ENCODE results near the gene RAB3GAP1.

Gene RAB3GAP1

DNA sequence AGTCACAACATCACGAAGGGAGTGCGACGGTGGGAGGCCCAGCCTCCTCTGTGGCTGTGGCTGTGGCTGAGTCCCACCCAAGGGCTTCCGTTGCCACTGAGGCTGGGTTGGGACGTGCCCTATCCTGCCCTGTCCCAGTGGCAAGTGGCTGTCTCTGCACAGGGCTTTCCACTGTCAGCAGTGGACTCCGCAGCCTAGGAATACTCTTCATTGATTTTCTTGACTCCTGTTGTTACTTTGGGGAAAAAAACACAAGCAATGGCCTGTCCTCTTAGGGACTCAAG, 122.7 kb downstream of the RAB3GAP1 start:
- TF ChIP-seq CTCF (IDR thresholded peaks at IDR 0.05; ENCODE audit: low read depth, low read length) = no peak

GRCh38 chr2:135175177-135175576, 123.1 kb downstream of the RAB3GAP1 start:
- TF ChIP-seq CTCF (IDR thresholded peaks at IDR 0.05; ENCODE audit: low read depth, low read length) = no peak
- H3K4me3 ChIP-seq (ENCODE audit: low read depth, low read length) = no peak overlapping the region

More for the DNA sequence above, 122.7 kb downstream of the RAB3GAP1 start:
- H3K4me3 ChIP-seq (ENCODE audit: low read depth, low read length) = no peak overlapping the region

DNA sequence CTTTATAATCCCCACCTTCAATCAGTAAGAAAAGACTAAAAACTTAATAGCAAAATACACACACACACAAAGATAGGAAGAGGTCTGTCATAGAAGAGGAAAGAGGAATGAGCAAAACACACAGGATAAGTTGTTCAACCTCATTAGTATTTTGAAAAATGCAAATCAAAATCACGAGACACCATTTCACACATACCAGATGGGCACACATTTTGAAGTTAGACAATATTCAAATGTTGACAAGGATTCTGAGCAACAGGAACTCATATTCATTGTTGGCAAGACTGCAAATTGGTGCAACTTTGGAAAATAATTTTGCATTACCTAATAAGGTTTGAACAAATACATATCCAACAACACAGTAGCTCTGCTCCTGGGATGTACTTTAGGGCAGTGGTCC, 127.6 kb downstream of the RAB3GAP1 start:
- TF ChIP-seq CTCF (IDR thresholded peaks at IDR 0.05; ENCODE audit: low read depth, low read length) = no peak
- H3K4me3 ChIP-seq (ENCODE audit: low read depth, low read length) = no peak overlapping the region

DNA sequence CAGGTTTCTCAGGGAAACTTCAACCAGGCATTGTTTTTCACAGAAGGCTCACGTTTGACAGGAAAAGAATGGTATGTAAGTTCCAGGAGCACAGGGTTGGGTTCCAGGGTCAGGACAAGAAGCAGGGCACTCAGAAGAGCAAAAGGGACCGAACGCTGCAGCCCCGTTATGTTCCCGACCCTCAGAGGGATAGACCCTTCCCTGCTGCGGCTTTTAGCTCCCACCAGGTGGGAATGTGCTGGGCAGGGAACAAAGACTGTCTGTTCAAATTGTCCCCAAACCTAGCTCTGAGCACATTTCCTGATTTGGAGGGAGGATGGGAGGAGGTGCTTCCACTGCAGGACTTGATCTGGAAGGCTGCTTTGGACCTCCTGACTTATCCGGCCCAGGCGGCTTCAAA, 130.1 kb downstream of the RAB3GAP1 start:
- no peak for TF ChIP-seq CTCF (IDR thresholded peaks at IDR 0.05; ENCODE audit: low read depth, low read length)
- no peak overlapping the region for H3K4me3 ChIP-seq (ENCODE audit: low read depth, low read length)

- no peak for TF ChIP-seq CTCF (IDR thresholded peaks at IDR 0.05; ENCODE audit: low read depth, low read length)
- no peak overlapping the region for H3K4me3 ChIP-seq (ENCODE audit: low read depth, low read length)
Measured at GRCh38 chr2:135182601-135183000, 130.5 kb downstream of the RAB3GAP1 start.

GRCh38 chr2:135183822-135184221, 131.7 kb downstream of the RAB3GAP1 start:
- TF ChIP-seq CTCF (IDR thresholded peaks at IDR 0.05; ENCODE audit: low read depth, low read length) = no peak
- no peak overlapping the region for H3K4me3 ChIP-seq (ENCODE audit: low read depth, low read length)

DNA sequence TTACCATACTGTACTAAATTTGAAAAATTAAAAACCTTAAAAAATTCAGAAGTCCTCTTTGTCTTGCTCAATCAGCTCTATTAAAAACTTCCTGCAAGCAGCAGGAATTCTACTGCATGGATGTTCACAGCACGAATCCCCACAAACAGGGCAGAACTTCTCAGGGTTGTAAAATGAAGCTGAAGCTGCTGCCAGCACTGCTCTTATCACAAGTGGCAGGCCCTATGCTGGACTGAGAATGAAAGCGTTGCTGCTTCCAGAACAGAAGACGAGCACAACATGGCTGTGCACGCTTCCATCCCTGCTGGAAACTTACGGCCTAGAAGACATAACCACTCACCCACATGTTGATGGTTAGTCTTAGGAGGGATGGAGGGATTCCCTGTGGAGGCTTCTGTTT, 134.0 kb downstream of the RAB3GAP1 start:
- no peak overlapping the region for H3K4me3 ChIP-seq (ENCODE audit: low read depth, low read length)
- TF ChIP-seq CTCF (IDR thresholded peaks at IDR 0.05; ENCODE audit: low read depth, low read length) = no peak
